A549 (cell line): ENCODE data around the gene FJX1. TPM values are rescaled to one million over a fixed set of nuclear protein-coding genes. Genes with fewer than 3 reads are reported as not detected.
A peak's percentile ranks its signal among the peaks of the same experiment; 100 is the strongest.

ENCODE experiments used
- ATAC-seq, 2 experiments: fragments of 200-7000 bp in 1 of 2; fragments of >200 bp in 1 of 2; cut with Nextera tagmentation in 1 of 2; cut with Tn5 transposase in 1 of 2; 3 replicates each; pipeline versions ENCODE4 v1.8.0 to v1.9.1; 2018 to 2020; ENCODE audit warnings: mild to moderate bottlenecking in 1 of 2, moderate library complexity in 1 of 2
- CTCF ChIA-PET: fragments of 300-600 bp; sonication (Branson Sonifier 250); formaldehyde crosslinking; extraction: SDS; loops from one replicate; lab custom pipeline; 2021; ENCODE audit warnings: antibody characterized with exemption, inconsistent platforms; lab: Yijun Ruan, JAX
- POLR2A ChIA-PET: fragments of 350-600 bp; formaldehyde crosslinking; extraction: SDS; loops from one replicate; lab custom pipeline; 2021; ENCODE audit warnings: antibody characterized with exemption, inconsistent platforms; lab: Yijun Ruan, JAX
- DNase-seq, 2 experiments: peaks; one replicate each; pipeline versions ENCODE4 v3.0.0 to v3.0.0-alpha.2; 2011 to 2016; ENCODE audit warnings: low read depth in 1 of 2, low spot score in 1 of 2
- FAIRE-seq: peaks from 2 replicates; lab custom pipeline; 2011; peaks lifted over from hg19 to GRCh38; lab: Jason Lieb, UNC
- H3K27ac ChIP-seq, 2 experiments: fragments of >200 bp; sonication (Bioruptor Twin); formaldehyde crosslinking; 3 replicates each; pipeline ENCODE4 v1.5.1; 2016 to 2017
- H3K4me1 ChIP-seq: fragments of >200 bp; sonication (Bioruptor Twin); formaldehyde crosslinking; 3 replicates; pipeline ENCODE4 v1.6.1; 2016
- H3K4me2 ChIP-seq: fragments of >200 bp; sonication (Bioruptor Twin); formaldehyde crosslinking; 3 replicates; pipeline ENCODE4 v1.6.1; 2016
- H3K4me3 ChIP-seq: fragments of >200 bp; sonication (Bioruptor Twin); formaldehyde crosslinking; 3 replicates; pipeline ENCODE4 v1.5.1; 2016
- H3K9me3 ChIP-seq: fragments of >200 bp; sonication (Bioruptor Twin); formaldehyde crosslinking; 3 replicates; pipeline ENCODE4 v1.6.1; 2016
- ATOH8 ChIP-seq: fragments of 250-450 bp; sonication (Bioruptor Pico); IDR thresholded peaks from 2 replicates; pipeline ENCODE4 v1.5.0; 2020; ENCODE audit warnings: low read depth, mild to moderate bottlenecking, moderate library complexity
- BHLHE40 ChIP-seq: IDR thresholded peaks from 2 replicates; pipeline ENCODE4 v1.6.1; 2012; ENCODE audit warnings: low read depth, low read length, inconsistent platforms
- CBX2 ChIP-seq: fragments of 200-600 bp; sonication (generic); IDR thresholded peaks from 2 replicates; pipeline ENCODE4 v1.6.1; 2016; ENCODE audit warnings: low read depth, mild to moderate bottlenecking, borderline replicate concordance
- EHF ChIP-seq: fragments of 250-450 bp; sonication (Bioruptor Pico); IDR thresholded peaks from 2 replicates; pipeline ENCODE4 v1.5.0; 2020; ENCODE audit warnings: mild to moderate bottlenecking
- EHMT2 ChIP-seq: fragments of 200-600 bp; sonication (generic); IDR thresholded peaks from 2 replicates; pipeline ENCODE4 v1.6.1; 2016; ENCODE audit warnings: antibody characterized with exemption, low read depth, mild to moderate bottlenecking, moderate library complexity
- EP300 ChIP-seq, 2 experiments: fragments of >200 bp; sonication (Bioruptor Twin); formaldehyde crosslinking; IDR thresholded peaks; 2 replicates in 1 of 2; 3 replicates in 1 of 2; pipeline ENCODE4 v1.6.1; 2016 to 2017
- FOSL2 ChIP-seq, 2 experiments: fragments of 450-650 bp in 1 of 2; fragments of >200 bp in 1 of 2; sonication (Bioruptor Twin) in 1 of 2; formaldehyde crosslinking; IDR thresholded peaks; 2 replicates each; pipeline versions ENCODE4 v1.5.0 to v1.6.1; 2016 to 2020; ENCODE audit warnings: mild to moderate bottlenecking in 1 of 2, moderate library complexity in 1 of 2
- HES2 ChIP-seq: fragments of >200 bp; sonication (Bioruptor Twin); formaldehyde crosslinking; IDR thresholded peaks from 2 replicates; pipeline ENCODE4 v1.6.1; 2016
- HEYL ChIP-seq: fragments of 250-450 bp; sonication (Bioruptor Pico); IDR thresholded peaks from 2 replicates; pipeline ENCODE4 v1.8.0; 2021; ENCODE audit warnings: mild to moderate bottlenecking, moderate library complexity
- HOXB5 ChIP-seq: fragments of 250-450 bp; sonication (Bioruptor Pico); IDR thresholded peaks from 2 replicates; pipeline ENCODE4 v1.5.0; 2020; ENCODE audit warnings: mild to moderate bottlenecking, moderate library complexity
- JUNB ChIP-seq: fragments of >200 bp; sonication (Bioruptor Twin); formaldehyde crosslinking; IDR thresholded peaks from 2 replicates; pipeline ENCODE4 v1.6.1; 2016
- KDM1A ChIP-seq: fragments of 200-600 bp; sonication (generic); IDR thresholded peaks from 2 replicates; pipeline ENCODE4 v1.6.1; 2016; ENCODE audit warnings: low read depth, mild to moderate bottlenecking
- KDM5A ChIP-seq: fragments of 200-600 bp; sonication (generic); IDR thresholded peaks from 2 replicates; pipeline ENCODE4 v1.6.1; 2016; ENCODE audit warnings: antibody characterized with exemption, mild to moderate bottlenecking
- MAX ChIP-seq: IDR thresholded peaks from 2 replicates; pipeline ENCODE4 v1.6.1; 2012
- MYC ChIP-seq: IDR thresholded peaks from 2 replicates; pipeline ENCODE4 v1.6.1; 2012; ENCODE audit warnings: mild to moderate bottlenecking, inconsistent platforms, low read length, improper control_type of control experiment, borderline replicate concordance
- NR3C1 ChIP-seq: fragments of >200 bp; sonication (Bioruptor Twin); formaldehyde crosslinking; IDR thresholded peaks from 3 replicates; pipeline ENCODE4 v1.6.1; 2017
- PBX3 ChIP-seq: IDR thresholded peaks from 2 replicates; pipeline ENCODE4 v1.6.1; 2012
- RARB ChIP-seq: fragments of 250-450 bp; sonication (Bioruptor Pico); IDR thresholded peaks from 2 replicates; pipeline ENCODE4 v1.8.0; 2021; ENCODE audit warnings: mild to moderate bottlenecking, moderate library complexity
- RFX5 ChIP-seq: fragments of 450-650 bp; IDR thresholded peaks from 2 replicates; pipeline ENCODE4 v1.7.1; 2014; ENCODE audit warnings: antibody characterized with exemption, mild to moderate bottlenecking, moderate library complexity
- RNF2 ChIP-seq: fragments of 200-600 bp; sonication (generic); IDR thresholded peaks from 2 replicates; pipeline ENCODE4 v1.6.1; 2016; ENCODE audit warnings: low read depth, mild to moderate bottlenecking, antibody characterized with exemption, moderate library complexity, borderline replicate concordance
- SMC3 ChIP-seq: fragments of >200 bp; sonication (Bioruptor Twin); formaldehyde crosslinking; IDR thresholded peaks from 3 replicates; pipeline ENCODE4 v1.6.1; 2018; ENCODE audit warnings: inconsistent platforms
- SREBF2 ChIP-seq: fragments of 450-650 bp; IDR thresholded peaks from 2 replicates; pipeline ENCODE4 v1.6.1; 2014; ENCODE audit warnings: mild to moderate bottlenecking, moderate library complexity
- TP53 ChIP-seq: fragments of 250-450 bp; sonication (Bioruptor Pico); IDR thresholded peaks from 2 replicates; pipeline ENCODE4 v1.5.0; 2021; ENCODE audit warnings: mild to moderate bottlenecking, moderate library complexity
- USF2 ChIP-seq: fragments of 450-650 bp; IDR thresholded peaks from 2 replicates; pipeline ENCODE4 v1.6.1; 2014; ENCODE audit warnings: antibody characterized with exemption
- WGBS: methylation state at CpG from one replicate; pipeline ENCODE4 v1.1.6; 2017; ENCODE audit errors: missing lambda C conversion rate; 5-methylcytosine and 5-hydroxymethylcytosine counted together
- polyA plus RNA-seq, 4 experiments: library from polyadenylated mRNA; depleted of rRNA in 3 of 4; stranded (reverse); fragments of >200 nt; fragmentation: RNase III in 1 of 4; extraction: RNeasy Plus Mini Kit Qiagen cat#74134 plus additional on column Dnase treatment in 1 of 4; gene quantifications; 2 replicates in 3 of 4; 3 replicates in 1 of 4; pipeline ENCODE4 v1.2.3, GENCODE V29; 2011 to 2017

Gene FJX1
- polyA plus RNA-seq, 2 of the 4 experiments (the other 2 are of a cell fraction), result 7.1 to 14.5 TPM

- Histone ChIP-seq H3K4me3 (no peak overlapping the region), H3K4me2 (peak overlapping the region; percentile 7; the same call in 1 of the 3 replicates), H3K27ac (0 out of 6 replicates have a peak overlapping the region, but pooled peaks of 1 of the 2 experiments have one; percentile 13), H3K4me1 (peaks cover 35% of the 10 kb centered on the region), H3K9me3 (no peaks in the 10 kb centered on the region)
- FAIRE-seq (no peak), DNase-seq (peak in 1 of 2 experiments; percentile 30), ATAC-seq (no peak; a peak in 1 of 6 replicates)
- TF ChIP-seq ATOH8 (CRISPR knock-in tag) (no peak), HES2 (no peak)
- WGBS, result 0% methylated on average over 1 of the region's 1 CpG
- CTCF ChIA-PET, result interaction anchor here (1.3 kb wide), 1 partner anchor 27 kb away, joined by 3 read pairs; no protein-coding TSS in a partner anchor
- POLR2A ChIA-PET, result no interaction called here
These were observed 14.0 kb downstream of the FJX1 start for GRCh38 chr11:35632301-35632700.

GRCh38 chr11:35633827-35634423 lies 15.7 kb downstream of the FJX1 start:
- Histone ChIP-seq H3K27ac (no peak overlapping the region), H3K4me2 (no peak overlapping the region), H3K4me1 (peaks cover 31% of the 10 kb centered on the region), H3K9me3 (no peaks in the 10 kb centered on the region), H3K4me3 (no peak overlapping the region)
- DNase-seq, result no peak
- ATAC-seq, result no peak
- POLR2A ChIA-PET, result no interaction called here
- 78% methylated on average over 4 of the region's 4 CpGs for WGBS
- FAIRE-seq, result no peak
- CTCF ChIA-PET, result interaction anchor here (0.6 to 1.3 kb wide), 3 partner anchors 29 to 744 kb away, joined by 3 read pairs; no protein-coding TSS in a partner anchor
- no peak for TF ChIP-seq RNF2
- TF ChIP-seq RFX5, result no peak
- TF ChIP-seq USF2, result no peak
- TF ChIP-seq FOSL2 (IDR thresholded peaks at IDR 0.05), result no peak
- no peak for TF ChIP-seq FOSL2 (CRISPR knock-in tag; IDR thresholded peaks at IDR 0.05)
- no peak for TF ChIP-seq MAX
- TF ChIP-seq RARB (CRISPR knock-in tag), result no peak
- TF ChIP-seq EHF, result no peak
- TF ChIP-seq MYC, result no peak
- TF ChIP-seq BHLHE40, result no peak

- TF ChIP-seq HOXB5 (CRISPR knock-in tag) (no peak), TP53 (no peak), EP300 (IDR thresholded peaks at IDR 0.05) (no peak), NR3C1 (no peak), KDM5A (no peak), EHMT2 (no peak), RNF2 (no peak), SMC3 (no peak), HEYL (CRISPR knock-in tag) (no peak), JUNB (no peak), KDM1A (no peak), CBX2 (no peak), PBX3 (no peak), SREBF2 (no peak)
- TF ChIP-seq, all 56 proteins: peak for 0
- WGBS, result 53% methylated on average over 6 of the region's 6 CpGs
- peaks cover 12% of the 10 kb centered on the region; the same call in 2 of the 3 replicates for H3K4me1 ChIP-seq
- H3K9me3 ChIP-seq, result no peaks in the 10 kb centered on the region
- no peak for ATAC-seq
- ChIA-PET CTCF (no interaction called here), POLR2A (no interaction called here)
- DNase-seq, result no peak
- H3K4me2 ChIP-seq, result no peak overlapping the region
- no peak for FAIRE-seq
- no peak overlapping the region for H3K27ac ChIP-seq
- H3K4me3 ChIP-seq, result no peak overlapping the region
These were observed 17.7 kb downstream of the FJX1 start for GRCh38 chr11:35635933-35636332.
